ENCODE measurements around the gene TFB1M. TPM values are rescaled to one million over a fixed set of nuclear protein-coding genes. Genes with fewer than 3 reads are reported as not detected.
"Not testable (repeated sequence)": the region's sequence is repeated elsewhere in the genome, so short reads cannot be mapped to it uniquely, and the experiment has no call there.

The TFB1M gene
- 10 to 100 TPM; 10.6 to 13.3 TPM for polyA plus RNA-seq

DNA sequence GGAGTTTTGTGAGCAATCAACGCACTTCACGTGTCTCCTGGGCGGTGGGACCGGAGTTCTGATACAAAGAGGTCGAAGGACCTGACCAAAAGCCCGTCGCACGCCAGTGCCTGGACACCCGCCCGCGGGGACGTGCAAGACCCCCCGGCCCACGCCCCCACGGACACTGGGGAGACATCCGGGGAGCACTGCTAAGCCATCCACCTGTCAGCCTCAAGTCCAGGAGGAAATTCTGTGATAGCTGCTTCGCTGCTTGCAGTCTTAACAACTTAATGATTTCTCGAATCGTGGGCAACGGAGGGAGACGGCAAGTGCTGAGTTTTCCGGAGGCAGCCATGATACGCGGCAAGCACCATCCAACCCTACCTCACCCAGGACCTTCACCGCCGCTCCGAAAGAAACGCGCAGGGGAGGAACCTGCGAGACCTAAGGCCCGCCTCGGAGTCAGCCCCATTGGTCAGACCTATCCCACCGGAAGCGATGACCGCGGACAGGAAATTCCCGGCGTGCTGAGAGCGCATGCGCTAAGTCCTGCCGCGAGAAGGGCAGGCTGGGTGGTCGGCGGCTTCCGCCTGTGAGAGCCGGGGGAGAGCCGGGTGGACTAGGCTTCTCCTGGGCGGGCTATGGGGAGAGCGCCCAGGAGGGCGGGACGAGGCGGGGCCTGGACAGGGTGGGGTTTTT lies at the start of gene TFB1M:
Gene TFB1M (minus strand): TSS at position 393 of the 681 bp plus-strand sequence. CDS start 56 bp downstream, at position 337.
- Histone ChIP-seq H3K4me3 (ENCODE audit: low read depth in 1 of 2, low read length in 2 of 2) (peak within 1 kb of the TSS; percentile 79 to 94), H3K9me3 (ENCODE audit: control insufficient read depth in 2 of 2, insufficient read depth in 1 of 2, low read depth in 1 of 2, low read length in 1 of 2) (no peaks in the 10 kb centered on the region), H3K36me3 (ENCODE audit: control insufficient read depth in 2 of 2, insufficient read depth in 2 of 2, low read length in 1 of 2) (no peaks in the 10 kb centered on the region), H3K27ac (ENCODE audit: low read depth in 2 of 2, low read length in 1 of 2) (peak within 1 kb of the TSS; percentile 88 to 92), H3K4me1 (ENCODE audit: control insufficient read depth in 2 of 2, insufficient read depth in 2 of 2, low read length in 1 of 2) (no peaks in the 10 kb centered on the region), H3K27me3 (ENCODE audit: control insufficient read depth in 1 of 2, insufficient read depth in 2 of 2, low read length in 2 of 2) (no peaks in the 10 kb centered on the region)
- 0% methylated on average over 52 of the region's 52 CpGs for WGBS, 2 donors

DNA sequence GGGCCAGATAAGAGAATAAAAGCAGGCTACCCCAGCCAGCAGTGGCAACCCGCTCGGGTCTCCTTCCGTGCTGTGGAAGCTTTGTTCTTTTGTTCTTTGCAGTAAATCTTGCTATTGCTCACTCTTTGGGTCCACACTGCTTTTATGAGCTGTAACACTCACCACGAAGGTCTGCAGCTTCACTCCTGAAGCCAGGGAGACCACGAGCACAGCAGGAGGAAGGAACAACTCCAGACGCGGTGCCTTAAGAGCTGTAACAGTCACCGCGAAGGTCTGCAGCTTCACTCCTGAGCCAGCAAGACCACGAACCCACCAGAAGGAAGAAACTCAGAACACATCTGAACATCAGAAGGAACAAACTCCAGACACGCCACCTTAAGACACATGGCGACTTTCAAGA lies 49.7 kb upstream of the TFB1M start:
- H3K27me3 ChIP-seq (ENCODE audit: control insufficient read depth in 1 of 2, insufficient read depth in 2 of 2, low read length in 2 of 2); H3K9me3 ChIP-seq (ENCODE audit: control insufficient read depth in 2 of 2, insufficient read depth in 1 of 2, low read depth in 1 of 2, low read length in 1 of 2); H3K4me3 ChIP-seq (ENCODE audit: low read depth in 1 of 2, low read length in 2 of 2); H3K4me1 ChIP-seq (ENCODE audit: control insufficient read depth in 2 of 2, insufficient read depth in 2 of 2, low read length in 1 of 2); H3K36me3 ChIP-seq (ENCODE audit: control insufficient read depth in 2 of 2, insufficient read depth in 2 of 2, low read length in 1 of 2); H3K27ac ChIP-seq (ENCODE audit: low read depth in 2 of 2, low read length in 1 of 2): not testable (repeated sequence)
- 82% methylated on average over 12 of the region's 12 CpGs for WGBS, 2 donors

DNA sequence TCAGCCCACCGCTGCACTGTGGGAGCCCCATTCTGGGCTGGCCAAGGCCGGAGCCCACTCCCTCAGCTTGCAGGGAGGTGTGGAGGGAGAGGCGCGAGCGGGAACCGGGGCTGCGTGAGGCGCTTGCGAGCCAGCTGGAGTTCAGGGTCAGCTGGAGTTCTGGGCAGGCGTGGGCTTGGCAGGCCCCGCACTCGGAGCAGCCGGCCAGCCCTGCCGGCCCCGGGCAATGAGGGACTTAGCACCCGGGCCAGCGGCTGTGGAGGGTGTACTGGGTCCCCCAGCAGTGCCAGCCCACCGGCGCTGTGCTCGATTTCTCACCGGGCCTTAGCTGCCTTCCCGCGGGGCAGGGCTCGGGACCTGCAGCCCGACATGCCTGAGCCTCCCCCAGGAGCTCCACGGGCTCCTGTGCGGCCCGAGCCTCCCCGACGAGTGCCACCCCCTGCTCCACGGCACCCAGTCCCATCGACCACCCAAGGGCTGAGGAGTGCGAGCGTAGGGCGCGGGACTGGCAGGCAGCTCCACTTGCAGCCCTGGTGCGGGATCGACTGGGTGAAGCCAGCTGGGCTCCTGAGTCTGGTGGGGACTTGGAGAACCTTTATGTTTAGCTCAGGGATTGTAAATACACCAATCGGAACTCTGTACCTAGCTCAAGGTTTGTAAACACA lies 48.8 kb upstream of the TFB1M start:
- WGBS, 2 donors = 93 to 96% methylated on average over 31 to 39 of the region's 39 CpGs
- H3K4me1 ChIP-seq (ENCODE audit: control insufficient read depth in 2 of 2, insufficient read depth in 2 of 2, low read length in 1 of 2); H3K36me3 ChIP-seq (ENCODE audit: control insufficient read depth in 2 of 2, insufficient read depth in 2 of 2, low read length in 1 of 2); H3K9me3 ChIP-seq (ENCODE audit: control insufficient read depth in 2 of 2, insufficient read depth in 1 of 2, low read depth in 1 of 2, low read length in 1 of 2); H3K27ac ChIP-seq (ENCODE audit: low read depth in 2 of 2, low read length in 1 of 2); H3K27me3 ChIP-seq (ENCODE audit: control insufficient read depth in 1 of 2, insufficient read depth in 2 of 2, low read length in 2 of 2); H3K4me3 ChIP-seq (ENCODE audit: low read depth in 1 of 2, low read length in 2 of 2): not testable (repeated sequence)

DNA sequence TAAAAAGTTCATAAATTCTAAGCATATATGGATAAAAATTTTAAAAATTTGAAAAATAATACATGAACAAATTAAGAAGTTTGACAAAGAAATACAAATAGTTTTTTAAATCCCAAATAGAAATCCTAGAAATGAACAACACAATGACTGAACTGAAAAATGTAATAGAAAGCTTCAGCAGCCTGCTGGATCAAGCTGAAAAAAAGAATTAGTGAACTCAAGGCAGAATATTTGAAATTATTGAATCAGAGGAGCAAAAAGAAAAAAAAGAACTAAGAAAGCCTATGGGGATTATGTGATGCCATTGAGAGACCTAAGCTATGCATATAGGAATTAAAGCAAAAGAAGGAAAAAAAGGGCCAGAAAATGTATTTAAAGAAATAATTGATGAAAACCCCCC lies 39.9 kb upstream of the TFB1M start:
- H3K27ac ChIP-seq (ENCODE audit: low read depth in 2 of 2, low read length in 1 of 2) = no peak overlapping the region
- peaks cover 0 to 2% of the 10 kb centered on the region in 2 donors for H3K9me3 ChIP-seq (ENCODE audit: control insufficient read depth in 2 of 2, insufficient read depth in 1 of 2, low read depth in 1 of 2, low read length in 1 of 2)
- no peaks in the 10 kb centered on the region for H3K36me3 ChIP-seq (ENCODE audit: control insufficient read depth in 2 of 2, insufficient read depth in 2 of 2, low read length in 1 of 2)
- H3K4me3 ChIP-seq (ENCODE audit: low read depth in 1 of 2, low read length in 2 of 2) = no peak overlapping the region
- H3K27me3 ChIP-seq (ENCODE audit: control insufficient read depth in 1 of 2, insufficient read depth in 2 of 2, low read length in 2 of 2) = no peaks in the 10 kb centered on the region
- no peaks in the 10 kb centered on the region for H3K4me1 ChIP-seq (ENCODE audit: control insufficient read depth in 2 of 2, insufficient read depth in 2 of 2, low read length in 1 of 2)

GRCh38 chr6:155352811-155353210 lies 38.5 kb upstream of the TFB1M start:
- H3K4me1 ChIP-seq (ENCODE audit: control insufficient read depth in 2 of 2, insufficient read depth in 2 of 2, low read length in 1 of 2) = no peaks in the 10 kb centered on the region
- H3K4me3 ChIP-seq (ENCODE audit: low read depth in 1 of 2, low read length in 2 of 2) = no peak overlapping the region
- H3K36me3 ChIP-seq (ENCODE audit: control insufficient read depth in 2 of 2, insufficient read depth in 2 of 2, low read length in 1 of 2) = no peaks in the 10 kb centered on the region
- peaks cover 0 to 2% of the 10 kb centered on the region in 2 donors for H3K9me3 ChIP-seq (ENCODE audit: control insufficient read depth in 2 of 2, insufficient read depth in 1 of 2, low read depth in 1 of 2, low read length in 1 of 2)
- no peaks in the 10 kb centered on the region for H3K27me3 ChIP-seq (ENCODE audit: control insufficient read depth in 1 of 2, insufficient read depth in 2 of 2, low read length in 2 of 2)
- H3K27ac ChIP-seq (ENCODE audit: low read depth in 2 of 2, low read length in 1 of 2) = no peak overlapping the region

DNA sequence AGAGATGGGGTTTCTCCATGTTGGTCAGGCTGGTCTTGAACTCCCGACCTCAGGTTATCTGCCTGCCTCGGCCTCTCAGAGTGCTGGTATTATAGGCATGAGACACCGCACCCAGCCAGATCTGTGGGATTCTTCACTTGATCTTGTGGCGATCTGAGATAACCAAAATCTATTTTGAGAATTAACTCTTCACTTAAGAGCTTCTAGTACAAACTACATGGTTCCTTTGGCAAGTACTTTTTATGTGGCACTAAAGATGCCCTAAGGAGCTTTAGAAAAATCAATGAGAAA lies 37.8 kb upstream of the TFB1M start:
- H3K36me3 ChIP-seq (ENCODE audit: control insufficient read depth in 2 of 2, insufficient read depth in 2 of 2, low read length in 1 of 2) = no peaks in the 10 kb centered on the region
- H3K4me1 ChIP-seq (ENCODE audit: control insufficient read depth in 2 of 2, insufficient read depth in 2 of 2, low read length in 1 of 2) = no peaks in the 10 kb centered on the region
- peaks cover 0 to 2% of the 10 kb centered on the region in 2 donors for H3K9me3 ChIP-seq (ENCODE audit: control insufficient read depth in 2 of 2, insufficient read depth in 1 of 2, low read depth in 1 of 2, low read length in 1 of 2)
- no peak overlapping the region for H3K27ac ChIP-seq (ENCODE audit: low read depth in 2 of 2, low read length in 1 of 2)
- no peaks in the 10 kb centered on the region for H3K27me3 ChIP-seq (ENCODE audit: control insufficient read depth in 1 of 2, insufficient read depth in 2 of 2, low read length in 2 of 2)
- 90 to 94% methylated on average over 4 of the region's 4 CpGs for WGBS, 2 donors
- no peak overlapping the region for H3K4me3 ChIP-seq (ENCODE audit: low read depth in 1 of 2, low read length in 2 of 2)

GRCh38 chr6:155351273-155352129 lies 37.2 kb upstream of the TFB1M start:
- H3K4me3 ChIP-seq (ENCODE audit: low read depth in 1 of 2, low read length in 2 of 2) = no peak overlapping the region
- H3K36me3 ChIP-seq (ENCODE audit: control insufficient read depth in 2 of 2, insufficient read depth in 2 of 2, low read length in 1 of 2) = no peaks in the 10 kb centered on the region
- H3K4me1 ChIP-seq (ENCODE audit: control insufficient read depth in 2 of 2, insufficient read depth in 2 of 2, low read length in 1 of 2) = no peaks in the 10 kb centered on the region
- 80 to 84% methylated on average over 5 of the region's 5 CpGs for WGBS, 2 donors
- no peaks in the 10 kb centered on the region for H3K27me3 ChIP-seq (ENCODE audit: control insufficient read depth in 1 of 2, insufficient read depth in 2 of 2, low read length in 2 of 2)
- H3K9me3 ChIP-seq (ENCODE audit: control insufficient read depth in 2 of 2, insufficient read depth in 1 of 2, low read depth in 1 of 2, low read length in 1 of 2) = peaks cover 0 to 2% of the 10 kb centered on the region in 2 donors
- no peak overlapping the region for H3K27ac ChIP-seq (ENCODE audit: low read depth in 2 of 2, low read length in 1 of 2)

- Histone ChIP-seq H3K27ac (ENCODE audit: low read depth in 2 of 2, low read length in 1 of 2) (no peak overlapping the region), H3K9me3 (ENCODE audit: control insufficient read depth in 2 of 2, insufficient read depth in 1 of 2, low read depth in 1 of 2, low read length in 1 of 2) (peaks cover 0 to 2% of the 10 kb centered on the region in 2 donors), H3K4me1 (ENCODE audit: control insufficient read depth in 2 of 2, insufficient read depth in 2 of 2, low read length in 1 of 2) (no peaks in the 10 kb centered on the region), H3K36me3 (ENCODE audit: control insufficient read depth in 2 of 2, insufficient read depth in 2 of 2, low read length in 1 of 2) (no peaks in the 10 kb centered on the region), H3K4me3 (ENCODE audit: low read depth in 1 of 2, low read length in 2 of 2) (no peak overlapping the region), H3K27me3 (ENCODE audit: control insufficient read depth in 1 of 2, insufficient read depth in 2 of 2, low read length in 2 of 2) (no peaks in the 10 kb centered on the region)
- 86 to 94% methylated on average over 6 of the region's 6 CpGs for WGBS, 2 donors
Observed at GRCh38 chr6:155349956-155350355, 35.7 kb upstream of the TFB1M start.

DNA sequence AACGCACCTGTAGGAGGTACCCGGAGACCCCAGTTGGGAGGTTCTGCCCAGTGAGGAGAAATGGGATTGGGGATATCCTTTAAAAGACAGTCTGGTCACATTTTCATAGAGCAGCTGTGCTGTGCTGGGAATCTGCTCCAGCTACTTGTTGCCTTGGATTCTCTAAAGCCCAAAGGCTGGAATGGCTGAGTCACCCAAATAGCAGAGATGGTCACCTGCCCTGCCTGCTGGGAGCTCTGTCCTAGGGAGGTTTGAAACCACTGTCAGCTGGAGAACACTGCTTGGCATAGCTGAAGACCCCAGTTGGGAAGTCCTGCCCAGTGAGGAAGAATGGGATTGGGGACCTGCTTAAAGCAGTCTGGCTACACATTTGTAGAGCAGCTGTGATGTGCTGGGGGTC lies 34.8 kb upstream of the TFB1M start:
- Histone ChIP-seq H3K27me3 (ENCODE audit: control insufficient read depth in 1 of 2, insufficient read depth in 2 of 2, low read length in 2 of 2) (no peaks in the 10 kb centered on the region), H3K36me3 (ENCODE audit: control insufficient read depth in 2 of 2, insufficient read depth in 2 of 2, low read length in 1 of 2) (no peaks in the 10 kb centered on the region), H3K9me3 (ENCODE audit: control insufficient read depth in 2 of 2, insufficient read depth in 1 of 2, low read depth in 1 of 2, low read length in 1 of 2) (peaks cover 0 to 2% of the 10 kb centered on the region in 2 donors), H3K4me1 (ENCODE audit: control insufficient read depth in 2 of 2, insufficient read depth in 2 of 2, low read length in 1 of 2) (no peaks in the 10 kb centered on the region), H3K27ac (ENCODE audit: low read depth in 2 of 2, low read length in 1 of 2) (no peak overlapping the region), H3K4me3 (ENCODE audit: low read depth in 1 of 2, low read length in 2 of 2) (no peak overlapping the region)
- WGBS, 2 donors = 92 to 97% methylated on average over 2 of the region's 2 CpGs

Measured in esophagus (tissue), 2 donors.